ENCODE results near the gene DNAH7. TPM values are rescaled to one million over a fixed set of nuclear protein-coding genes. Genes with fewer than 3 reads are reported as not detected.

The DNAH7 gene
- total RNA-seq, 1 experiment from 2014 or later: 0.09 TPM

GRCh38 chr2:195733831-195734230, 334.8 kb downstream of the DNAH7 start:
- no peak overlapping the region for H2BK15ac ChIP-seq (ENCODE audit: low read depth, low read length)
- no peak overlapping the region for H3K56ac ChIP-seq (ENCODE audit: insufficient read length, low read depth, low read length)
- H3K27ac ChIP-seq (ENCODE audit: insufficient read length, low read depth, low read length): no peak overlapping the region
- no peak overlapping the region for H3K18ac ChIP-seq (ENCODE audit: insufficient read length, low read depth, low read length)
- Mint-ChIP-seq H3K27ac (peak overlapping the region in 1 of 3 experiments; percentile 19; a peak in 1 of 7 replicates), H3K27me3 (ENCODE audit: low read depth) (no peaks in the 10 kb centered on the region), H3K36me3 (ENCODE audit: insufficient read depth in 1 of 3, low read depth in 3 of 3) (peaks cover 19 to 52% (median 45%) of the 10 kb centered on the region in 3 experiments), H3K4me3 (no peak overlapping the region), H3K9me3 (no peaks in the 10 kb centered on the region), H3K4me1 (no peaks in the 10 kb centered on the region)
- H3K79me2 ChIP-seq (ENCODE audit: insufficient read depth, low read length): no peaks in the 10 kb centered on the region
- no peak for DNase-seq
- no peak overlapping the region for H2BK120ac ChIP-seq (ENCODE audit: low read depth, low read length, poor library complexity, severe bottlenecking)
- H3K14ac ChIP-seq (ENCODE audit: insufficient read depth, low read length): no peak overlapping the region
- no peak overlapping the region for H2AFZ ChIP-seq (ENCODE audit: low read length)
- no peak overlapping the region for H4K91ac ChIP-seq (ENCODE audit: insufficient read length, low read depth, low read length)
- no peak overlapping the region for H2BK20ac ChIP-seq (ENCODE audit: low read depth, low read length, poor library complexity, severe bottlenecking)
- H3K23ac ChIP-seq (ENCODE audit: insufficient read length, low read depth, low read length): no peak overlapping the region
- no peak overlapping the region for H2BK5ac ChIP-seq (ENCODE audit: insufficient read length, low read length)
- no peaks in the 10 kb centered on the region for H3K23me2 ChIP-seq (ENCODE audit: insufficient read length, low read depth, low read length, poor library complexity, severe bottlenecking)
- H4K20me1 ChIP-seq (ENCODE audit: control insufficient read depth, insufficient read depth, insufficient read length): no peaks in the 10 kb centered on the region
- TF ChIP-seq CTCF (conservative IDR thresholded peaks at IDR 0.05): no peak
- no peak overlapping the region for H2BK12ac ChIP-seq (ENCODE audit: insufficient read length, low read depth, low read length)
- H3T11ph ChIP-seq (ENCODE audit: low read length): no peak overlapping the region
- H3K9me3 ChIP-seq (ENCODE audit: control insufficient read depth, low read depth, low read length): no peaks in the 10 kb centered on the region
- no peak overlapping the region for H2AK5ac ChIP-seq (ENCODE audit: insufficient read length, low read length)
- H3K4me2 ChIP-seq (ENCODE audit: insufficient read depth, insufficient read length, low read length): no peak overlapping the region
- H3K27me3 ChIP-seq (ENCODE audit: insufficient read depth, low read length): no peaks in the 10 kb centered on the region
- H4K8ac ChIP-seq (replicated peaks; ENCODE audit: insufficient read length, low read depth, low read length): no peak overlapping the region
- no peak overlapping the region for H4K5ac ChIP-seq (ENCODE audit: insufficient read length, low read depth, low read length)
- no peaks in the 10 kb centered on the region for H3K79me1 ChIP-seq (ENCODE audit: insufficient read depth, low read depth, low read length, poor library complexity, severe bottlenecking)
- H3K4me1 ChIP-seq (ENCODE audit: insufficient read depth, low read length): no peaks in the 10 kb centered on the region
- no peak overlapping the region for H3K4ac ChIP-seq (ENCODE audit: low read depth, low read length)
- H3K9ac ChIP-seq (ENCODE audit: extremely low read depth, insufficient read length, low read length): no peak overlapping the region

Measured in H9 (cell line).